Type B pancreatic cell (in vitro differentiated cells): ENCODE results near the gene CENPS. TPM values are rescaled to one million over a fixed set of nuclear protein-coding genes. Genes with fewer than 3 reads are reported as not detected.

ENCODE experiments used
- DNase-seq: peaks from one replicate; pipeline ENCODE4 v3.0.0; 2021; ENCODE audit warnings: mixed read lengths; ENCODE audit not compliant: unreplicated experiment; ENCODE audit errors: extremely low spot score
- H3K27ac Mint-ChIP-seq: 2 replicates; pipeline ENCODE4 v1.8.0; 2021; ENCODE audit warnings: mild to moderate bottlenecking, mixed read lengths
- H3K27me3 Mint-ChIP-seq: 2 replicates; pipeline ENCODE4 v1.8.0; 2021; ENCODE audit warnings: mixed read lengths
- H3K36me3 Mint-ChIP-seq: 2 replicates; pipeline ENCODE4 v1.8.0; 2021; ENCODE audit warnings: mixed read lengths
- H3K4me1 Mint-ChIP-seq: one replicate; pipeline ENCODE4 v1.8.0; 2021; ENCODE audit warnings: mixed read lengths; ENCODE audit not compliant: unreplicated experiment
- H3K4me3 Mint-ChIP-seq: 2 replicates; pipeline ENCODE4 v1.8.0; 2021; ENCODE audit warnings: mild to moderate bottlenecking, mixed read lengths
- H3K9me3 Mint-ChIP-seq: 2 replicates; pipeline ENCODE4 v1.8.0; 2021; ENCODE audit warnings: mixed read lengths
- CTCF ChIP-seq: fragments of 200-600 bp; sonication (generic); conservative IDR thresholded peaks from 2 replicates; pipeline ENCODE4 v1.5.0; 2021; ENCODE audit warnings: antibody characterized with exemption, mild to moderate bottlenecking
- total RNA-seq: library from RNA; stranded (reverse); gene quantifications from 2 replicates; pipeline ENCODE4 v1.2.1, GENCODE V29; 2021; ENCODE audit warnings: low replicate concordance

Gene CENPS
- total RNA-seq, 1 donor from 2014 or later: 24.7 TPM

- TF ChIP-seq CTCF: no peak
- no peaks in the 10 kb centered on the region for H3K9me3 Mint-ChIP-seq
- DNase-seq: peak; percentile 89
- H3K27ac Mint-ChIP-seq: peak within 1 kb of the TSS; percentile 91
- peaks cover 33% of the 10 kb centered on the region for H3K4me1 Mint-ChIP-seq
- H3K27me3 Mint-ChIP-seq: no peaks in the 10 kb centered on the region
- H3K4me3 Mint-ChIP-seq: peak within 1 kb of the TSS; percentile 95
- H3K36me3 Mint-ChIP-seq: peaks cover 5% of the 10 kb centered on the region
These were observed 44.6 kb downstream of the CENPS start, which contains the start of gene PEX14 for GRCh38 chr1:10474613-10475507. Gene PEX14 (plus strand): TSS chr1:10474950. CDS start chr1:10474967, 17 bp downstream.

GRCh38 chr1:10475510-10475909 lies 45.3 kb downstream of the CENPS start:
- Mint-ChIP-seq H3K4me1 (peaks cover 33% of the 10 kb centered on the region), H3K27ac (peak overlapping the region; percentile 91), H3K27me3 (no peaks in the 10 kb centered on the region), H3K36me3 (peaks cover 5% of the 10 kb centered on the region), H3K9me3 (no peaks in the 10 kb centered on the region), H3K4me3 (peak overlapping the region; percentile 95)
- DNase-seq: no peak
- no peak for TF ChIP-seq CTCF

DNA sequence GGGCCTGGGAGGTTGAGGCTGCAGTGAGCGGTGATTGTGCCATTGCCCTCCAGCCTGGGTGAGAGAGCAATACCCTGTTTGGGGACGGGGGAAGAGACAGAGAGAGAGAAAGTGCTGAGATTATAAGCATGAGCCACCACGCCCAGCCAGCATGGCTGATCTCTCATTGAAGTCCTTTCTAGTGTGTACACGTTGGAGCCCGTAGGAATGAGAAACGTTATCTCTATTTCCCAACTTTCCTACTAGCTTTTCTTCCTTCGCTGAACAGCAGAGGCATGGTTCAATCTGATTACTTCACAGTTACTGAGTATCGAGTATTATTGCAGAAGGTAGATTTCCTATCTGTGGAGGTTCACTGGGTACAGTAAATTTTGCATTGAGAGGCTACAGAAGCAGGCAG lies 49.1 kb downstream of the CENPS start:
- Mint-ChIP-seq H3K4me1 (peaks cover 22% of the 10 kb centered on the region), H3K27ac (no peak overlapping the region), H3K27me3 (no peaks in the 10 kb centered on the region), H3K4me3 (no peak overlapping the region), H3K9me3 (no peaks in the 10 kb centered on the region), H3K36me3 (peaks cover 5% of the 10 kb centered on the region)
- TF ChIP-seq CTCF: no peak
- DNase-seq: no peak

- Mint-ChIP-seq H3K4me1 (peaks cover 19% of the 10 kb centered on the region), H3K4me3 (no peak overlapping the region), H3K27me3 (no peaks in the 10 kb centered on the region), H3K27ac (no peak overlapping the region), H3K36me3 (peaks cover 8% of the 10 kb centered on the region), H3K9me3 (no peaks in the 10 kb centered on the region)
- no peak for TF ChIP-seq CTCF
- no peak for DNase-seq
These were observed 50.4 kb downstream of the CENPS start for GRCh38 chr1:10480614-10481013.

DNA sequence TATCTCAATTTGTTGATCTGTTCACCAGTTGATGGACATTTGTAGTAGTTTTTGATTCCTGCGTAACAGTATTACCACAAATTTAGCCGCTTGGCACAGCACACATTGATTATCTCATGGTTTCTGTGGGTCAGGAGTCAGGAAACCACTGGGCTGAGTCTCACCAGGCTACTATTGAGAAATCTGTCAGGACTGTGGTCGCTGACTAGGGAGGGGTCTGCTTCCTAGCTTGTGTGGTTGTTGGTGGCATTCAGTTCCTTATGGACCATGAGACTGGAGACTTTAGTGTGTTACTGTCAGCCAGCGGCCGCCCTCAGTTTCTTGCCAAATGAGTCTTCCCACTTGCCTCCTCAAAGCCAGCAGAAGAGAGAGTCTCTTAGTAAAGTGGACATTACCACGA lies 54.3 kb downstream of the CENPS start:
- H3K9me3 Mint-ChIP-seq: no peaks in the 10 kb centered on the region
- H3K27ac Mint-ChIP-seq: no peak overlapping the region
- no peak for DNase-seq
- no peak overlapping the region for H3K4me3 Mint-ChIP-seq
- no peak for TF ChIP-seq CTCF
- H3K27me3 Mint-ChIP-seq: no peaks in the 10 kb centered on the region
- peaks cover 7% of the 10 kb centered on the region for H3K4me1 Mint-ChIP-seq
- peaks cover 9% of the 10 kb centered on the region for H3K36me3 Mint-ChIP-seq
